Measurements from ENCODE around the gene NTMT2.

Gene NTMT2

GRCh38 chr1:170134521-170134920, 11.2 kb upstream of the NTMT2 start:
- no peak overlapping the region for H3K4me3 ChIP-seq (ENCODE audit: low read depth, low read length)
- CTCF ChIA-PET: interaction anchor here (0.8 kb wide), 1 partner anchor 747 kb away, joined by 3 read pairs; no protein-coding TSS in a partner anchor
- POLR2A ChIA-PET: no interaction called here
- DNase-seq (ENCODE audit: low read depth, low spot score): no peak
- TF ChIP-seq CTCF (IDR thresholded peaks at IDR 0.05; ENCODE audit: insufficient read depth, low read length, missing control alignments): no peak

- H3K4me3 ChIP-seq (ENCODE audit: low read depth, low read length): no peak overlapping the region
- POLR2A ChIA-PET: no interaction called here
- DNase-seq (ENCODE audit: low read depth, low spot score): no peak
- CTCF ChIA-PET: no interaction called here
- no peak for TF ChIP-seq CTCF (IDR thresholded peaks at IDR 0.05; ENCODE audit: insufficient read depth, low read length, missing control alignments)
These were observed 5.4 kb upstream of the NTMT2 start for GRCh38 chr1:170140371-170140770.

- TF ChIP-seq CTCF (IDR thresholded peaks at IDR 0.05; ENCODE audit: insufficient read depth, low read length, missing control alignments): no peak
- POLR2A ChIA-PET: no interaction called here
- no peak for DNase-seq (ENCODE audit: low read depth, low spot score)
- no peak overlapping the region for H3K4me3 ChIP-seq (ENCODE audit: low read depth, low read length)
- CTCF ChIA-PET: no interaction called here
These were observed 698 bp upstream of the NTMT2 start for GRCh38 chr1:170145061-170145460.

GRCh38 chr1:170146720-170147263, 1.0 kb downstream of the NTMT2 start:
- CTCF ChIA-PET: interaction anchor here (1.3 kb wide), 1 partner anchor 218 kb away, joined by 3 read pairs; no protein-coding TSS in a partner anchor
- POLR2A ChIA-PET: no interaction called here
- TF ChIP-seq CTCF (IDR thresholded peaks at IDR 0.05; ENCODE audit: insufficient read depth, low read length, missing control alignments): no peak
- DNase-seq (ENCODE audit: low read depth, low spot score): no peak
- no peak overlapping the region for H3K4me3 ChIP-seq (ENCODE audit: low read depth, low read length)

- ChIA-PET POLR2A (no interaction called here), CTCF (no interaction called here)
These were observed 3.5 kb downstream of the NTMT2 start for GRCh38 chr1:170149241-170149640.

GRCh38 chr1:170150016-170150415, 4.3 kb downstream of the NTMT2 start:
- DNase-seq (ENCODE audit: low read depth, low spot score): no peak
- H3K4me3 ChIP-seq (ENCODE audit: low read depth, low read length): no peak overlapping the region
- POLR2A ChIA-PET: no interaction called here
- no peak for TF ChIP-seq CTCF (IDR thresholded peaks at IDR 0.05; ENCODE audit: insufficient read depth, low read length, missing control alignments)
- CTCF ChIA-PET: no interaction called here

More at GRCh38 chr1:170149241-170149640, 3.5 kb downstream of the NTMT2 start:
- TF ChIP-seq CTCF (IDR thresholded peaks at IDR 0.05; ENCODE audit: insufficient read depth, low read length, missing control alignments): no peak
- no peak overlapping the region for H3K4me3 ChIP-seq (ENCODE audit: low read depth, low read length)
- DNase-seq (ENCODE audit: low read depth, low spot score): no peak

Data from AG04449 (cell line).